T-helper 17 cell (primary cell): ENCODE measurements around the gene AZGP1. TPM values are rescaled to one million over a fixed set of nuclear protein-coding genes. Genes with fewer than 3 reads are reported as not detected.

Source experiments
- ATAC-seq: fragments of 150-1000 bp; cut with Tn5 transposase; 2 replicates; pipeline ENCODE4 v1.10.0; 2021; ENCODE audit warnings: mild to moderate bottlenecking, moderate library complexity
- DNase-seq, 3 donors: peaks; one replicate each; pipeline versions ENCODE4 v3.0.0 to v3.0.0-alpha.2; 2020 to 2021
- H3K9me3 ChIP-seq: one replicate; pipeline ENCODE4 v1.7.0; 2013; ENCODE audit warnings: low read length, mild to moderate bottlenecking; ENCODE audit not compliant: control insufficient read depth, poor library complexity, severe bottlenecking
- H3K27ac Mint-ChIP-seq: one replicate; pipeline ENCODE4 v1.8.0; 2022; ENCODE audit warnings: mild to moderate bottlenecking, moderate library complexity, mixed read lengths
- H3K27me3 Mint-ChIP-seq: one replicate; pipeline ENCODE4 v1.8.0; 2022; ENCODE audit warnings: mixed read lengths
- H3K36me3 Mint-ChIP-seq: one replicate; pipeline ENCODE4 v1.8.0; 2022; ENCODE audit warnings: low read depth, mixed read lengths
- H3K4me1 Mint-ChIP-seq: one replicate; pipeline ENCODE4 v1.8.0; 2022; ENCODE audit warnings: mild to moderate bottlenecking, mixed read lengths
- H3K4me3 Mint-ChIP-seq: one replicate; pipeline ENCODE4 v1.8.0; 2022; ENCODE audit warnings: mild to moderate bottlenecking, moderate library complexity, mixed read lengths
- total RNA-seq, 4 donors: library from RNA in 2 of 4; stranded (reverse) in 2 of 4; gene quantifications; one replicate each; pipeline ENCODE4 v1.2.3 and lab custom pipeline; 2022 to 2026

The AZGP1 gene
- total RNA-seq, 2 donors from 2014 or later, result not detected

DNA sequence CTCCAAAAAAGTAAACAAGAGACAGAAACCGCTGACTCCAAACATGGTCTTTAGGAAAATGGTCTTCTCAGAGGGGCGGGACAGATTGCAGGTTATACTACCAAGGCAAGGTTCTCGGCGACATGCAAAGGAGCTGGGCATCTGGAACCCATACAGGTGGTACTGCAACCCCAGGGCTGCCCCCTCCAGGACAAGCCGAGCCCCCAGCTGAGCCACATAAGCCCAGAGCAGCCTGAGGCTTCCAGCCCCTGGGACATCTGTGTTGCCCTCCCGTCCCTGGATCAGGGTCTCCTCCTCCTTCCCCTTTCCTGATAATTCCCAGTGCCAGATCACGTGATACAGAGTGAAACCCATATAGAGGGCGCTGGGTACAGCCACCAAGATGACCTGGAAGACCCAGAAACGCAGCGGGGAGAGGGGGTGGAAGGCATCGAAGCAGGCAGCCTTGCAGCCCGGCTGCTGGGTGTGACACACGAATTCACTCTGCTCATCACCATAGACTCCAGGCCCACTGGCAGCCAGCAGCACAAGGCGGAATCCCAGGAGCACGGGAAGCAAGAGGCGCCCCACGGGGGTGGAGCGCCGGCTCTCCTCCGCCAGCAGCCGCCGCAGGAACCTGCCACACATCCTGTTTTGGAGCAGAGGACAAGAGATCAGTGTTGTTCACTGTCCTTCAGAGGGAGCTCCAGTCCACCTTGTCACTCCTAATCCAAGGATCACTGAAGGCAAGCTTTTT, 46.7 kb downstream of the AZGP1 start, which contains the start of gene GJC3:
GJC3 (minus strand) TSS at position 627 of the 736 bp plus-strand sequence; CDS start at position 627, 0 bp downstream.
- Mint-ChIP-seq H3K36me3 (peaks cover 8% of the 10 kb centered on the region), H3K27me3 (peaks cover 38% of the 10 kb centered on the region), H3K4me1 (peaks cover 32% of the 10 kb centered on the region), H3K27ac (peak within 1 kb of the TSS; percentile 41), H3K4me3 (peak within 1 kb of the TSS; percentile 79)
- DNase-seq (peak in 2 of 3 donors; percentile 12 to 15), ATAC-seq (peak; percentile 93)
- no peaks in the 10 kb centered on the region for H3K9me3 ChIP-seq

DNA sequence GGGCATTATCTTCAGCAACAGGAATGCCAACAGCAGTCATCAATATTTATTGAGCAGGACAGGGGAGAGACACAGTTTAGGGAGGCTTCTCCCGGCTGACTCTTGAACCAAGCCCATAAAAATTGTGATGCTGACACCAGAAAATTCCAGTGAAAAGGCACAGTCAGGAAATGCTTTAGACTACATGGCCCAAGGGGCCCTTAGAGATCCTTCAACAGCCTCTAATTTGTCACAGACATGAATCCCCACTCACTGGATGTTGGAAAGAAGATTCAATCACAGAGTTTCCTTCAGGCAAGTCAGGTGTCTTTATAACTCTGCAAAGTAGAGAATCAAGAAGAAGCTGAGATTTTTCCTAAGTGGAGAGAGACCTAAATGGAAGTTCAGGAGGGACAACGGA, 47.6 kb downstream of the AZGP1 start:
- H3K4me3 Mint-ChIP-seq, result peak overlapping the region; percentile 79
- H3K27me3 Mint-ChIP-seq, result peaks cover 30% of the 10 kb centered on the region
- peaks cover 8% of the 10 kb centered on the region for H3K36me3 Mint-ChIP-seq
- H3K9me3 ChIP-seq, result no peaks in the 10 kb centered on the region
- ATAC-seq (no peak), DNase-seq (no peak)
- H3K4me1 Mint-ChIP-seq, result peaks cover 32% of the 10 kb centered on the region
- peak overlapping the region; percentile 41 for H3K27ac Mint-ChIP-seq

DNA sequence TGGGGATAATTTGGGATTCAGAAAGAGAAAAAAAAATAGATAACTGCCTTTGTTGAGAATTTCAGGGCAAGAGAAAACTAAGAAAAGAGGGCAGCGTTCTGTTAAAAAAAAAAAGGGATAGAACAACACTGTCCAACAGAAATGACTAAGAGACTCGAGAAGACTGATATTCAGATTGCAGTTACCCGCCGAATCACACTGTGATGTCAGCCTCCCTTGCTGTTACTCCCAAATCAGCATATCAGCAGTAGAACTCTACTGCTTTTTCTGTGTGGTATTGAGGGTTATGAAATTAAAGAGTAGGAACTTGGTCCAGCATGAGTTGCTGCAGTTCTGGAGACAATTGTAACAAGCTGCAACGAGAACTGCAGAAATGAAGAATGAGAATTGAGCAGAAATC, 48.3 kb downstream of the AZGP1 start:
- H3K4me1 Mint-ChIP-seq, result peaks cover 32% of the 10 kb centered on the region
- no peak for DNase-seq
- ATAC-seq, result no peak
- no peak overlapping the region for H3K27ac Mint-ChIP-seq
- H3K4me3 Mint-ChIP-seq, result peak overlapping the region; percentile 79
- H3K27me3 Mint-ChIP-seq, result peaks cover 30% of the 10 kb centered on the region
- H3K36me3 Mint-ChIP-seq, result peaks cover 8% of the 10 kb centered on the region
- H3K9me3 ChIP-seq, result no peaks in the 10 kb centered on the region

DNA sequence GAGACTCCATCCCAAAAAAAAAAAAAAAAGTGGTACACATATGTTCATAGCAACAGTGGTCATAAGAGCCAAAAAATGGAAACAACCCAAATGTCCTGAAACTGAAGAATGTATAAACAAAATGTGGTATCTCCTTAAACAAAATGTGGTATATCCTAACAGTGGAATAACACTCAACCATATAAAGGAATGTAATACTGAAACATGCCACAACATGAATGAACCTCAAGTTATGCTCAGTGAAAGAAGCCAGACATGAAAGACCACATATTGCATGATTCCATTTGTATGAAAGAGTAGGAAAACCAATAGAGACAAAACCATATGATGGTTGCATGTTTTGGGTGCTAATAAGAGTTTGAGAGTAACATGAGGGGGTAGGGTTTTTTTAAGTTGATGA, 49.5 kb downstream of the AZGP1 start:
- H3K27me3 Mint-ChIP-seq, result peaks cover 30% of the 10 kb centered on the region

DNA sequence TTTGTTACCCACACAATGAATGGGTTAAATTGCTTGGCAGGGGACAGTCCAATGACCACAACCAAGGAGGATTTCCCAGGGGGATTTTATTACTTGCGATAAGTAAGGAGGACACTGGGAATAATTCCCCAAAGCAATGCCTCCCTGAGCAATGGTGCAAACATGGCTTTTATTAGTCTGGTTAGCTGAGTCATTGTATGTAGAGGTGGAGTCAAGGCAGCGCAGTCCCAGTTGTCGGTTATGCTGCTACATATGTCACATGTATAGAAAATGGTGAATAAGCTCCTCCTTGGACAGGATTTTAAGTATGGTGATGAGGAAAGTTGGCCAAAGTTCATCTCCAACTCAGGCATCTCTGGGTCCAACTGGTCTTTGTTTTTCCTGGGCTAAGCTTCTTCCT, 52.6 kb downstream of the AZGP1 start:
- DNase-seq (no peak), ATAC-seq (no peak)
- Mint-ChIP-seq H3K4me1 (peaks cover 19% of the 10 kb centered on the region), H3K4me3 (no peak overlapping the region), H3K36me3 (peaks cover 8% of the 10 kb centered on the region), H3K27ac (no peak overlapping the region), H3K27me3 (peaks cover 25% of the 10 kb centered on the region)
- no peaks in the 10 kb centered on the region for H3K9me3 ChIP-seq

More for the DNA sequence above, 49.5 kb downstream of the AZGP1 start:
- H3K4me3 Mint-ChIP-seq, result no peak overlapping the region
- H3K36me3 Mint-ChIP-seq, result peaks cover 8% of the 10 kb centered on the region
- peaks cover 32% of the 10 kb centered on the region for H3K4me1 Mint-ChIP-seq
- no peak for ATAC-seq
- DNase-seq, result no peak
- H3K9me3 ChIP-seq, result no peaks in the 10 kb centered on the region
- no peak overlapping the region for H3K27ac Mint-ChIP-seq

DNA sequence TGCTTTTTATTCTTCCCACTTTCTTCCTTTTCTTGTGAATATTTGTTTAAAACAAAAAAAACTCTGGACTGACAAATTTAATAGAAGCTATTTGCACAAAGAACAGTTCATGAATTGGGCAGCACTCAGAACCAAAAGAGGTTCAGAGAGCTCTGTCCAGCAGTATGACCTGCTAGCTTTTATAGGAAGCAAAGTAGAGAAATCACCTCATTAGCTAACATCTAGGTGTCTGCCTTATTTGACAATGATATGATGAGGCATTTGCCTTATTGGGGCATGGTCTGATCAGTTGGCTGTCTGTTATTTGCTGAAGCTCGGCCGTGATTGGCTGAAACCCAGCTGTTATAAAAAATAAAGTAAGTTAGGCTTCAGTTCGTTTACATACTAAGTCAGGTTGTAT, 55.7 kb downstream of the AZGP1 start:
- H3K4me3 Mint-ChIP-seq, result peak overlapping the region; percentile 95
- H3K27ac Mint-ChIP-seq, result peak overlapping the region; percentile 97
- DNase-seq, result no peak
- H3K27me3 Mint-ChIP-seq, result no peaks in the 10 kb centered on the region
- ATAC-seq, result no peak
- peaks cover 10% of the 10 kb centered on the region for H3K36me3 Mint-ChIP-seq
- peaks cover 27% of the 10 kb centered on the region for H3K4me1 Mint-ChIP-seq
- H3K9me3 ChIP-seq, result no peaks in the 10 kb centered on the region

DNA sequence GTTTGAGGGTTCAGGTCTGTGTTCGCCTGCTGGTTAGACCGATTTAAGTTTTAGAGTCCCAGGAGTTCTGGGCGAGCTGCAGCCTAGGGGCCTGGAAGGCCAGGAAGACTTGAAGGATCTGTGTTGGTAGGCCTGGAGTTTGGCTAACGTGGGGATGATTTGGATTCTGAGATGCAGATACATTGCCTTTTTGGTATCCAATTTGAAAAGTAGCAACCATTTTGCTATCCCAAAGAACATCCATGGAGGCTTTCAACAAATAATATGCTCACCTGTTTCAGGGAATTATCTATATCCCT, 56.1 kb downstream of the AZGP1 start:
- peaks cover 29% of the 10 kb centered on the region for H3K4me1 Mint-ChIP-seq
- no peak for DNase-seq

DNA sequence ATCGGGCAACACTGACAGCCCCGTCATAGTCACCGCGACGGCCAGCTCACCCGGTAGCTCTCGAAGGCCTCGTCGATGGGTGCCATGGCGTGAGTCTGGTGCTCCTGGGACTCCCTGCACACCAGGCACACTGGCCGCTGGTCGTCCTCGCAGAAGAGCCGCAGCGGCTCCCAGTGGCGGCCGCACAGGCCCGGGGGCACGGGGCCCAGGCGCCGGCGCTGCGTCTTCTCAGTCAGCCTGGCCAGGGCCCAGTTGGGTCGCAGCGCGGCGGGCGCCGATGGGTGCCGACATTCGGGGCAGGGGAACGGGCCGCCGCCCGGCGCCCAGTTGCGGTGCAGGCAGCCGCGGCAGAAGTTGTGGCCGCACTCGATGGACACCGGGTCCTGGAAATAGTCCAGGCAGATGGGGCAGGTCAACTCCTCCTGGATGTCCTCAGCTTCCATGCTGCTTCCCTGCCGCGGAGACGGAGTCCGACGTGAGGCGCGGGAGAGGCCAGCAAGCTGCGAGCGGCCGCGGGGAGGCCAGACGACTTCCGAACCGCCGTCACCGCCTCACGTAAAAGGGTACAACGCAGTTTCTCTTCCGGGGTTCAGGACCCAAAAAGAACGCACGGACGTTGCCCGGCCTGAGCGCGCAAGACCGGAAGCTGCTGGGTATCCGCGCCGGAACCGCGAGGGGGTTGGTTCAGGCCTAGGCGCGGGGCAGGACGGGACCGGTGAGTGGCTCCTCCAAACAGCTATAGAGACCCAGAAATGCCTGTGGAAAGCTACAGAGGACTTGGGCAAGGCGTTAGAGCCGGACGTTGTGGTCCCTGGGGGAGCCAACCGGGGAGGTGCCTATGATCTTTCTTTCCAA, 56.6 kb downstream of the AZGP1 start, which contains the start of gene TRIM4:
TRIM4 (minus strand) TSS at position 572 of the 855 bp plus-strand sequence; CDS start at position 443, 129 bp downstream.
- H3K27ac Mint-ChIP-seq, result peak within 1 kb of the TSS; percentile 97
- H3K27me3 Mint-ChIP-seq, result no peaks in the 10 kb centered on the region
- H3K9me3 ChIP-seq, result no peaks in the 10 kb centered on the region
- peaks cover 10% of the 10 kb centered on the region for H3K36me3 Mint-ChIP-seq
- ATAC-seq (peak; percentile 98), DNase-seq (peak; percentile 72 to 77 (median 74))
- peaks cover 34% of the 10 kb centered on the region for H3K4me1 Mint-ChIP-seq
- peak within 1 kb of the TSS; percentile 95 for H3K4me3 Mint-ChIP-seq

More for the DNA sequence above, 56.1 kb downstream of the AZGP1 start:
- Mint-ChIP-seq H3K27me3 (no peaks in the 10 kb centered on the region), H3K27ac (peak overlapping the region; percentile 97), H3K36me3 (peaks cover 10% of the 10 kb centered on the region), H3K4me3 (peak overlapping the region; percentile 95)
- no peak for ATAC-seq
- H3K9me3 ChIP-seq, result no peaks in the 10 kb centered on the region

Other genes with a start within 250 kb of the AZGP1 start
- gene CYP3A7, start 240.8 kb downstream of the AZGP1 start, total RNA-seq, result not detected
- gene CYP3A4, start 191.8 kb downstream of the AZGP1 start, total RNA-seq, result not detected
- not detected for gene CYP3A43, start 148.0 kb downstream of the AZGP1 start, total RNA-seq
- gene OR2AE1, start 99.0 kb downstream of the AZGP1 start, total RNA-seq, result not detected
- 10 to 100 TPM; 25.3 to 27.2 TPM for gene TRIM4, start 56.5 kb downstream of the AZGP1 start, total RNA-seq
- under 1 TPM in 1 of 2 donors, not detected in 1; 0.25 TPM for gene GJC3, start 46.4 kb downstream of the AZGP1 start, total RNA-seq
- gene ZKSCAN1, start 39.6 kb upstream of the AZGP1 start, total RNA-seq, result 10 to 100 TPM; 51.1 to 58.6 TPM
- 1 to 10 TPM; 4.2 to 5.2 TPM for gene ZSCAN21, start 73.7 kb upstream of the AZGP1 start, total RNA-seq
- gene ZNF3, start 105.7 kb upstream of the AZGP1 start, total RNA-seq, result 10 to 100 TPM; 42.3 to 45.2 TPM
- gene COPS6, start 112.9 kb upstream of the AZGP1 start, total RNA-seq, result 10 to 100 TPM; 62.5 to 64.7 TPM
- gene MCM7, start 125.4 kb upstream of the AZGP1 start, total RNA-seq, result 100 to 1,000 TPM; 111 to 119 TPM
- 1 to 10 TPM; 8.6 to 9.3 TPM for gene AP4M1, start 125.6 kb upstream of the AZGP1 start, total RNA-seq
- gene TAF6, start 143.3 kb upstream of the AZGP1 start, total RNA-seq, result 10 to 100 TPM; 40.7 to 45.3 TPM
- gene CNPY4, start 143.6 kb upstream of the AZGP1 start, total RNA-seq, result 10 to 100 TPM; 22.5 to 22.6 TPM
- 1 to 10 TPM; 4.0 to 4.2 TPM for gene MBLAC1, start 150.9 kb upstream of the AZGP1 start, total RNA-seq
- 100 to 1,000 TPM; 124 to 135 TPM for gene LAMTOR4, start 172.9 kb upstream of the AZGP1 start, total RNA-seq
- gene TRAPPC14, start 182.7 kb upstream of the AZGP1 start, total RNA-seq, result 10 to 100 TPM; 45.8 to 46.9 TPM
- 1 to 10 TPM; 5.0 to 6.5 TPM for gene GAL3ST4, start 192.6 kb upstream of the AZGP1 start, total RNA-seq
- 1 to 10 TPM; 5.0 to 8.5 TPM for gene GPC2, start 201.3 kb upstream of the AZGP1 start, total RNA-seq
- gene STAG3, start 201.9 kb upstream of the AZGP1 start, total RNA-seq, result 1 to 10 TPM; 4.0 to 4.8 TPM
- gene PVRIG, start 243.9 kb upstream of the AZGP1 start, total RNA-seq, result 10 to 100 TPM; 30.1 to 30.5 TPM